Stimulated activated CD8-positive, alpha-beta memory T cell treated with anti-CD3 and anti-CD28 coated beads, Interleukin-2, amount 100 ng/mL, for 48 hours (primary cell): ENCODE results near the gene YKT6.

ENCODE experiments used
- DNase-seq, 2 donors: peaks; one replicate each; pipeline ENCODE4 v3.0.0-alpha.2; 2020; ENCODE audit warnings: low read depth in 2 of 2

The YKT6 gene

GRCh38 chr7:44258865-44259546 lies 58.2 kb downstream of the YKT6 start:
- DNase-seq, result no peak

GRCh38 chr7:44259547-44260457 lies 59.0 kb downstream of the YKT6 start:
- DNase-seq, result no peak

GRCh38 chr7:44261240-44261639 lies 60.5 kb downstream of the YKT6 start:
- no peak for DNase-seq

GRCh38 chr7:44262031-44262430 lies 61.3 kb downstream of the YKT6 start:
- DNase-seq, result no peak

- no peak for DNase-seq
Observed at GRCh38 chr7:44263326-44264082, 62.7 kb downstream of the YKT6 start.
